ENCODE measurements around the gene KATNB1. TPM values are rescaled to one million over a fixed set of nuclear protein-coding genes. Genes with fewer than 3 reads are reported as not detected.

The KATNB1 gene
- total and polyA plus RNA-seq, 2 of the 8 experiments (the other 6 are each of a cell fraction or from before 2014, with no cell fraction given), result 50.2 to 60.4 TPM

DNA sequence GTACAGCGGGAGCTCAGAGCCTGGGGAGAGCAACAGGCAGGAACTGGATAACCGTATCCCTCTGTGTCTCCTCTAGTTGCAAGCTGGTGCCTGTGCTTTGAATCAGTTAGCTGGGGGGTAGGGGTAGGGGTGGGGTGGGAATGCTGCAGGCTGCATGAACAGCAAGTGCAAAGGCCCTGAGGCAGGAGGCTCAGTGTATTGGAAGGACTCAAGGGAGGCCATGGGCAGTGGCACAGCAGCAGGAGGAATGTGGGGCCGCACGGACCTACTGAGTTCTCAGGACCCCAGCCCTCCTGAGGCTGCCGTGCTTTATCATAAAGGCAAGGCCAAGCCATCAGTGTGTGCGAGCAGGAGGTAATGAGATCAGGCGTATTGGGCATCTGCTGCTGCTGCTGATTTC lies 3.3 kb downstream of the KATNB1 start (continued):
- TF ChIP-seq CHD7 (IDR thresholded peaks at IDR 0.05; ENCODE audit: insufficient replicate concordance, low read length) (no peak), EGR1 (IDR thresholded peaks at IDR 0.05; ENCODE audit: borderline replicate concordance, low read depth, low read length) (no peak)

Data from H1 (cell line).